C1 segment of cervical spinal cord (tissue), 14 donors: ENCODE measurements around the gene ITCH.

Experiments used
- DNase-seq, 14 donors: peaks; one replicate each; lab custom pipeline; 2025; lab: John Stamatoyannopoulos, UW

Gene ITCH

DNA sequence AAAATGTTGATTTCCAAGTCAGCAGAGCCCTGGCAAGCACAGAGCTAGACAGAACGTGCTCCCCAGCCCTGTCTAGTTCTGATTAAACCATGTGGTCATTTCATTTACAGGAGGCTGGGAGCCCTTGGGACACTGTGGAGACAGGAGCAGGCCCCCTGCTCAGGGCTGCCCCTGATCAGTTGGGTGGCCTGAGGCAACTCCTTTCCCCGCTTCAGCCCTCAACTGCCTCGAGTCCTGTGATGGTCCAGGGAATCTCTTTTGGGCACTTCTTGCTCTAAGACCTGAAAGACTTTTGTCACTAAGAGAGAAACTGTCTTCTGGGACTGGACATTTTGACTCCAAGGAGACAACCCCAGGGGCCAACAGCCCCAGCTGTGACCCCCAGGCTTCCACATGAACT lies 166.7 kb downstream of the ITCH start:
- DNase-seq: peak in 1 of 14 donors; percentile 12

GRCh38 chr20:34530342-34530741 lies 167.3 kb downstream of the ITCH start:
- DNase-seq: no peak

GRCh38 chr20:34531608-34532265 lies 168.7 kb downstream of the ITCH start:
- no peak for DNase-seq

- DNase-seq: peak in 1 of 14 donors; percentile 33
Measured at GRCh38 chr20:34532320-34532719, 169.2 kb downstream of the ITCH start.

GRCh38 chr20:34532756-34533155 lies 169.7 kb downstream of the ITCH start:
- peak in 1 of 14 donors; percentile 33 for DNase-seq

DNA sequence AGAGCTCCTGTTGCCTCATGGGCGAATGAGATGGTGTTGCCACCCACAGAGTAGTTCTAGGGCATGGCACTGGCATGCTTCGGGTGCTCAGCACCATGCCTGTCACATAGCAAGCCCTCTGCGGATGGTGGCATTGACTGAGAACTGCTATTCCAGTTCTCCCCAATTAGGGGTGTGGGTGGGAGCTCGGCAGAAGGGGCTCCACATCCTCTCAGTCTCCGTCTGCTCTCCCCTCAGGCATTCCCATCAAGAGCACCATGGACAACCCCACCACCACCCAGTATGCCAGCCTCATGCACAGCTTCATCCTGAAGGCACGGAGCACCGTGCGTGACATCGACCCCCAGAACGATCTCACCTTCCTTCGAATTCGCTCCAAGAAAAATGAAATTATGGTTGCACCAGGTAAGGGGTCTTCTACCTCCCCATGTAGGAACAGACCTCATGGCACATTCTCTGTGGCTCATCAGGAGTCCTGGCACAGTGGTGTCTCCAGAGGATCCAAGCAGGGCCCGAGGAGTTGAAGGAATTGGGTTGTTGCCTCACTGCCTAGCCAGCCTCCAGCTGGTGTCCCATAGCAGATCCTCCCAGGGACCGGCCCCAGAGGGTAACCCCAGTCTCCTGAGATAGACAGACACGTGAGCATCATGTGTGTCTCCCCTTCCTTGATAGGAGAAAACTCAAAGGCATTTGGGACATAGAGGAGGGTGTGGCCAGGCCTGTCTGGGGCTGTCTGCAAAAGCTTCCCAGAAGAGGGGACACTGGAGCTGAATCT lies 171.5 kb downstream of the ITCH start:
- DNase-seq: no peak

- no peak for DNase-seq
Measured at GRCh38 chr20:34535301-34535840, 172.3 kb downstream of the ITCH start.

DNA sequence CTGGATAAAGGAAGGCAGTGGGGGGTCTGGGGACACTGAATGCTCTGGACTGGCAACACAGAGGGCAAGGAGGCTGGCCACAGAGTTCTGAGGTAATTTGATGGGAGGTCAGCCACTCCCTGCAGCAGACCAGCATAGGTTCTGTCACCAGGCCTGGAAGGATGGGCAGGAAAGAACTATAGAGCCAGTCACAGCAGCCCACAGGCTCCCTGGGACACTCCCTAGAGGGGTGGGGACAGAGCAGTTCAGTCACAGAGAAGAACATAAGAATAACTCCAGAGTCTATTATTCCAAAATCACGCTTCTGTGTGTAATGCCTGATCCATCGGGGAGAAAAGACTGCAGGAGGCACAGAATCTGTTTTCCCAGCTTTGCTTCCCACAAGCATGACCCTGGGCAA lies 172.8 kb downstream of the ITCH start:
- DNase-seq: no peak

GRCh38 chr20:34536798-34537394 lies 173.8 kb downstream of the ITCH start:
- DNase-seq: peak in 1 of 14 donors; percentile 33

GRCh38 chr20:34537651-34538050 lies 174.6 kb downstream of the ITCH start:
- DNase-seq: no peak

- peak in 5 of 14 donors; percentile 12 to 42 (median 29) for DNase-seq
Measured at GRCh38 chr20:34538671-34539123, 175.6 kb downstream of the ITCH start.

GRCh38 chr20:34539756-34540155 lies 176.7 kb downstream of the ITCH start:
- no peak for DNase-seq

GRCh38 chr20:34540596-34541263 lies 177.7 kb downstream of the ITCH start:
- DNase-seq: no peak

DNA sequence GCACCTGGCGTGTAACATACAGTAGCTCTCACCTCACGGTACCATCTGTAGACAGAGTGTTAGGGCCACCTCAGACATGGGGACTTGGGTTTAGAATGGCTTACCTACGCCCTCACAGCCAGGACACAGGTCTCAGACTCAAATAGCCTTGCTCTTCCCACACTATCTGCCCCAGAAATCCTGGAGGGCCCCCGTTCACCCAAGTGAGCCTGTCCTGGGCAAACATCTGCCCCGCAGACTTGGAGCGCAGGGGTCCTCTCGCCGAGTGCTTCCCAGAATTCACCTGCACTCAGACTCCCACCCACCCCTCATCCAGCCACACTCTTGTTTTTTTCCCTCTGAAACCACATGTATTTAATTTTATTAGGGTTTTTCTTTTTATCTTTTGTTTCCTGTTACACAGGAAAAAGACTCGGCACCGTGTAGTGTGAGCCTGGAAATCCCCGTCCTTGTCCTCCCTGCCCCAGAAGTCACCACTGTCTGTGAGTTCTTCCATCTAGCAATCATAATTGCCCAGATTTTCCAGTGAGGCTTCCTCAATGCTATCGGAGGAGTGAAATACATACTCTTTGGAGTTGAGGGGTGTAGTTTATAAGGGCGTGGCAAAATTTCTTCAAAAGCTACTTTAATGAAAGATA lies 178.3 kb downstream of the ITCH start:
- DNase-seq: no peak

GRCh38 chr20:34541917-34542316 lies 178.8 kb downstream of the ITCH start:
- DNase-seq: no peak

GRCh38 chr20:34542439-34542838 lies 179.4 kb downstream of the ITCH start:
- DNase-seq: no peak

DNA sequence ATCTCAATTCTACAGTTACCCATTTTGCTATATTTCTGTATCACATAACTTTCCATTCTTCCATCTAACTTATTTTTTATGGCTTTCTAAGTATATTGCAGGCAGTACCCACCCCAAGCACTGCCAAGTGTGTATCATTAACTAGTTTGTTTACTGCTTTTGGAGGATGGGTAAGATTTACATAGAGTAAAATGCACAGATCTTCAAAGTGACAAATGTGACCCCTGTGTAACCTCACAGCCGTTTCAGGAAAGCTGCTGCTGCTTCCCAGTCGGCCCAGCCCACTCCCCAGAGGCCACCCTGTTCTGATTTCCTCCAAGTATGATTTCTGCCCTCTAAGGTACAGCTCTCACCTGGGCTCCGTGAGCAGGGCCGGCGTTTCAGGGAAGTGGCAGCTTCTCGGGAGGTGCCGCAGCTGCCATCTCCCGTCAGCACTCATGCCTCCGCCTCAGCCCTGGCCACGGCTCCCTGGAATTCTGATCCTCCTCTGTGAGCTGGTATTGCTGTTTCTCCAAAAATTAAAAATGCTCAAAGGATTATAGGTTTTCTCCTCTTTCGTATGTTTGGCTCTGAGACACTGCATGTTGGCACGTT lies 180.5 kb downstream of the ITCH start:
- peak in 1 of 14 donors; percentile 36 for DNase-seq

DNA sequence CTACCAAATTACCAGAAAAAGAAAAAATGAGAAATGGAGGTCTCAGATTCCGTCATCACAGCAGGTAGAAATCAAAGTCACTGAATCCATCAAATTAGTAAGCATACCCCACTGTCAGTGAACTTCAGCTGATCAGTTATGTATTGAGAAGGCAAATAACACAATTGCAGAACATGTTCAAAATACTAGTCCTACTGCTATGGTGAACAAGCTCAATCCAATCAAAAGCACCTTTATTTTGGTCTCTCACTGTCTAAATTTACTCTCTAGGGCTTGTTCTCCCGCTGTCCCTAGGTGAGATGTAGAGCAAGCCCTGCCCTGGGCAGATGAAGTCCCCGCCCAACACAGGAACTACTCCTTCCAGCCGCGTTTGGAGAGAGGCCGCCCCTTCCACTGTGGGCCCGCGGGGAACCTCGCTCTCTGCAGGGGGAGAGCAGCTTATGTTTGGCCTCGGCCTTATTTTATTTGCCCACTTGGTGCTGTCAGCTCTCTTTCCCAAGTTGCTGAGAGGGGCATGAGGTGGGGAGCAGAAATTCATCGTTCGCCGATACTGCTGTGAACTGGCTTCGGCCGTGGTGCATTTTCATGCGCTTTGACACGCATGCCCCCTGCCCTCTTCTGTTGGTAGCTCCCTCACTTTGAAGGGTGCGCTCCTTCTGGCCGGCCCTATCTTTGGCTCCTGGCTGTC lies 181.2 kb downstream of the ITCH start:
- peak in 1 of 14 donors; percentile 43 for DNase-seq

- DNase-seq: peak in 1 of 14 donors; percentile 79
Measured at GRCh38 chr20:34546751-34547181, 183.7 kb downstream of the ITCH start.
